HG03460 (cell line): ENCODE data around the gene EPHA2.

Experiments used
- ATAC-seq: cut with Tn5 transposase; IDR thresholded peaks from one replicate; pipeline ENCODE4 v1.9.1; 2021; ENCODE audit not compliant: unreplicated experiment

Gene EPHA2

GRCh38 chr1:16184557-16185303, 28.9 kb upstream of the EPHA2 start:
- ATAC-seq = no peak

DNA sequence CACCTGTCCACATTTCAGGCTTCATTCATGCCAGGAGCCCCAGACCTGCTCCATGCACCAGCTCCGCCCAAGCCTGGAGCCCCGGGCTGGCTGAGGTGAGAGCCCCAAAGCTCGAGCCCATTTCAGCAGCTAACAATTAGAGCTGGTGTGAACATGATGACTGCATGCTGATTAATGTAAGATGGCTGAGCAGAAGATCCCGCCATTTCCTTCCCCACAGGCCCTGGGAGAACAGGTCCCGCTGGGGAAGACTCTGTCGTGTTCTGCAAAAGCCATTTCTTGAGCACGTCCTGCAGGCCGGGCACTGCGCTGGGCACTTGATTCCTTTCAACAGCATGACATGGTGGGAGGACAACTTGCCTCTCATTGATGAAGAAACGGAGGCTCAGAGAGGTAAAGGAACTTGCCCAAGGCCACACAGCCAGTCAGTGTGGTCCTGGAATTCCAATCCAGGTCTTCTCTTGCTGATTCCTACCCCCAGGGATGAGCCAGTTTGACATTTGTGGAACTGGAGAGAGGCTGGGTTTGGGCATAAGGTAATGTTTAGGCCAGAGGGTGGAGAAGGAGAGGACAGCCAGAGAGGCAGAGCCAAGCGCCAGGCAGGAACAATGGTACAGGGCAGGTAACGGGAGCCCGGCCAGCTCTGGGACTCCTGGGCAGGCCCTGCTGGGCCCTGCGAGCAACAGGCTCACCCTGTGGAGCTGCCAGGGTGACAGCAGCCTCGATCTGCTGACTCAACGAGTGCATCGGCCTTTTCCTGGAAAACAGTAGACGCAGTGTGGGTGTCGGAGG, 28.1 kb upstream of the EPHA2 start:
- no peak for ATAC-seq

GRCh38 chr1:16183179-16183578, 27.3 kb upstream of the EPHA2 start:
- ATAC-seq = no peak

- ATAC-seq = no peak
Measured at GRCh38 chr1:16181887-16182719, 26.2 kb upstream of the EPHA2 start.

- no peak for ATAC-seq
Measured at GRCh38 chr1:16180291-16180824, 24.5 kb upstream of the EPHA2 start.

- no peak for ATAC-seq
Measured at GRCh38 chr1:16178596-16179497, 23.0 kb upstream of the EPHA2 start.

DNA sequence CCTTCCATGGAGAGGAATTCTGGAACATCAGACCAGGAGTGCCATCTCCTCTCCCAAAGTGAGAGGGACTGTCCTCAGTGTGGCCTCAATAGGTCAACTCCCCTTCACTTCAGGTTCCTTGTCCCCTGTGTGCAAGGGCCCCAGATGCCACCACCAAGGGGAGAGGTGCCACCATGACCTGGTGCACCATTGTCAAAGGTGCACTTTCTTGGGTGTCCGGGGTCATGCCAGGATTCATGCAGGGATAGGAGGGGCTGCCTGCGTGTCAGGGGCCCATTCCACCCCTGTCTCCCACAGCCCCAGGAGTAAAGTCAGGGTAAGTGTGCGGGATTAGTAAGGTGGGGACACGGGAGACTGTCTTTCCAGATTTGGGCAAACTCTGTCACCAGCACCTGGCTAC, 21.4 kb upstream of the EPHA2 start:
- ATAC-seq = no peak

DNA sequence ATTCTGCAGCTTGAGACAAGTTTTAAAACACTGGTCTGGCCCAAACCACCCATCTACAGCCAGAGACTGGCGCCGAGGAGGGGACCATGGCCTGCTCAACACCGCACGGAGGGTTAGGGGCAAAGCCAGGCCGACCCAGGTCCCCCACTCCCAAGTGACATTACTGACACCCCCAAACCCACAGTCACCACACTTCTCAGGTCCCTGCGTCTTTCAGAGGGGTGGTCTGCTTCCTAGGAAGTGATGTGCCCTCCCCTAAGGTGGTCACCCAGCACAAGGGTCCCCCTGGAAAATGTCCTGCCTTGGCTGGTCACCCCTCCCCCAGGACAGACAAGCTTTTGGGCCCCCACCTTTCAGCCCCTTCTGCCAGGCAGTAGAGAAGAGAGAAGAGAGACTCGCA, 20.8 kb upstream of the EPHA2 start:
- ATAC-seq = no peak

DNA sequence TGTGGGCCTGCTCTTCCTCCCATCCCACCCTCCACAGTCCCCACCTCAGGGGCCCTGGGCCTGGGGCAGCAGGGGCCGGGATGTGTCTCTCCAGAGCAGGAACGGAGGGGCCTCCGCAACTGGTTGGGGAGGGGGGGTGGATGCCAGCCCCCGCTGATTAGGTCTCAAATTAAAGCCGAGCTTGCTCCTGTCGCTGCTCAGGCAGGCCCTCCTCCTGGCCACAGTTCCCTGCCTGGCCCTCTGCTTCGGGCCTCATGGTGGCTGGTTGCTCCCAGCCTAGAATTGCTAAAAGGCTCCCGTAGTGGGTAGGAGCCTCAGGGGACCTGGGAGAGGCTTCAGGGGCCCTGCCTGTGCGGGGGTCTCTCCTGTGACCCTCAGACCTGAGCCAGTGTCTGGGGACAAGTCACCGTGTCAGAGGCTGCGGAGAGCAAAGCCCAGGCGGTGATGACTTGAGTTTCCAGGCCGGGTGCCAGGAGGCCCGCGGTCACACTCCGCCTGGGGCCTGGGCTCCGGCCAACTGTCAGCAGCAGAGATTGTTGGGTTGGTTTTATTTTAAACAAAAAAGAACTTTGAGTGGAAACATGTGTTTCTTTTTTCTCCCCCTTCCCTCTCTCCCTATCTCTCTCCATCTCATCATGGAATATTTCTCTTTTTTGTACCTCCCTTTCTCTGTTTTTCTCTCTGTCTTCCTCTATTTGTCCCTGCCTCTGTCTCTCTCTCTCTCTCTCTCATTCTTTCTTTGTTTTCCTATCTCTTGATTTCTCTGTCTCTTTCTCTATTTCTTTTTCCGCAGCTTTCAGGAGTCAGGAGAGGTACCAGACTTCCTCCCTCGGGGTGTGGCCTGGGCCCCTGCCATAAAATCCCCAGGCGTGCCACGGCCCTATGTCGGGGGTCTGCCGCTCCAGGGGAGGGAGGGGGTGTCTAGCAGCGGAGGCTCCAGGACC, 20.0 kb upstream of the EPHA2 start:
- no peak for ATAC-seq

- no peak for ATAC-seq
Measured at GRCh38 chr1:16174886-16175598, 19.2 kb upstream of the EPHA2 start.

DNA sequence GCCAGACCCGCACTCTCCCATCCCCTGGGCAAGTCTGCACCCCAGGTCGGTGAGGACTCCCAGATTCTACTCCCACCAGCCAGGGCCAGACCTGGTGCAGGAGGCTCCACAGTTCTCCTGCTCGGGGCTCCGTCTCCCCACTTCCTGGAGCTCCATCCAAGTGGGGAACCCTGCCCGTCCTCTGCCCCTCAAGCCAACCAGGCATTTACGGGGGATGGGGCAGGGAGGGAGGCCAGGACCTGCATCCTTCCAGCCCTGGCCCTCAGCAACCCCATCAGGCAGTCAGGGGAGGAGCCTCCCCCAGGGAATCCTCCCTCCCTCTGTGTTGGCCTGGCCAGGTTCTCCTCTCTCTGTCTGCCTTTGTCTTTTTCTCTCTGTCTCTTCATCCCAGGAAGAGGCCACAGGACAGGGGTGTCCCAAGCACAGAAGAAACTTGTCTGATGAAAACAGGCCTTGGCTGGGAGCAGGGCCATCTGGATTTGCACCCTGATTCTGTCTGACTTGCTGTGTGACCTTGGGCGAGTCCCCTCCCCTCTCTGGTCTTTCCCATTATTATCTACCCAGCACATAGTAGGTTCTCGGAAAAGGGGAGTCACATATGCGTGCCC, 18.5 kb upstream of the EPHA2 start:
- no peak for ATAC-seq

GRCh38 chr1:16173447-16174260, 17.8 kb upstream of the EPHA2 start:
- no peak for ATAC-seq

GRCh38 chr1:16172964-16173446, 17.1 kb upstream of the EPHA2 start:
- ATAC-seq = no peak

GRCh38 chr1:16172218-16172830, 16.5 kb upstream of the EPHA2 start:
- ATAC-seq = no peak

DNA sequence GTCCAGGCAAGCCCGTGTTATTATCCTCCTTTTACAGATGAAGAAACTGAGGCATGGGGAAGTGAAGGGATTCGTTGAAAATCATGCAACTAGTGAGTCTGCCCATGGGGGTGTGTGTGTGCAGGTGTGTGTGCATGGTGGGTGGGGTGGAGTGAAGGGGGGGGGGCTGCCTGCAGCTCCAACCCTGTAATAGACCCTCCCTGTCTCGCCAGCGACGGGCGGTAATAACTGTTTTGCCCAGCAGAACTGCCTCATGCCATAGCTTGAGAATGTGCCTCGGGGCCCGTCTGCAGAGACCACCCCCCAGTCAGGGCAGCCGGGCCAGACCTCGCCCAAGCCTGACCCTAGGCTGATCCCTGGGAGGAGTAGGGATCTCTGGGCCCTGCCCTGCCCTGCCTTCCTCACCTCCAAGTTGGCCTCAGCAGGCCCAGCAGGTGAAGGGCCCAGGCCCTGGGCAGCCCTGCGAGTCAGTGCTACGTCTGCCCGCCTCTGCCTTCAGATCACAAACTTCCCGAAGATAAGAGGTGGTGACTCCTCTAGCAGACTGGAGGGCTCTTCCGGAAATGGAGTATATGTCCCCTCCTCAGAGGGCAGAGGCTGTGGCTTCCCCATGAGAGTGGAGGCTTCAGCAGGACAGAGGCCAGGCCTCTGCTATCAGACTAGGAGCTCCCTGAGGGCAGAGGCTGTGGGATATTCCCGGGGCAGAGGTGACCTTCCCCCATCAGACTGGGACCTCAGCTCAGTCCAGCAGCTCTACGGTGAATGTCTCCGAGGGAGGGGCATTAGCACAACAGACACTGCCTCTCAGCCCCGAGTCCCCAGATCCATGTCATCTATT, 15.7 kb upstream of the EPHA2 start:
- no peak for ATAC-seq

DNA sequence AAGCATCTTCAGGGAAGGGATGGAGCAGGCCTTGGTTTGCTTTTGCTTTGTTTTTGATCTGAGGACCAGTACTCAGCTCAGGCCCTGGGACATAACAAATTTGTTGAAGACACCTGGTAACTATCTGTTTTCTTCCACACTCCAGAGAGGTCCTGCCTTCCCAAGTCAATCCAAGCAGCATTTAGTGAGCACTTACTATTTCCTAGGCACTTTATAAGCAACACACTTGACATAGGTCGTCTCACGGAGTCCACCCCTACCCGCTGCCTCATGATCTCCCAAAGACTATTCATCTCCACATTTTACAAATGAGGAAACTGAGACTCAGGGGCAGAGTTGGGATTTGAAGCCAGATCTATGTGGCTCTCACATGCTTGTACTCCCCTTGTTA, 14.4 kb upstream of the EPHA2 start:
- no peak for ATAC-seq
